NCI-H1417 (cell line): ENCODE data around the gene HEY2.

Experiments
- DNase-seq, 3 experiments: peaks; one replicate each; lab custom pipeline; 2025; lab: John Stamatoyannopoulos, UW

HEY2 gene

GRCh38 chr6:125743604-125744003 is 5.8 kb upstream of the HEY2 start:
- no peak for DNase-seq

- DNase-seq = peak in 1 of 3 experiments; percentile 37
Observed at GRCh38 chr6:125745281-125746018, 4.0 kb upstream of the HEY2 start.

- DNase-seq = no peak
Observed at GRCh38 chr6:125746019-125746414, 3.4 kb upstream of the HEY2 start.

- DNase-seq = peak in 2 of 3 experiments; percentile 68 to 85
Observed at GRCh38 chr6:125746731-125747588, 2.5 kb upstream of the HEY2 start.

- DNase-seq = peak in 2 of 3 experiments; percentile 82 to 93
Observed at GRCh38 chr6:125747589-125748405, 1.6 kb upstream of the HEY2 start.

GRCh38 chr6:125748406-125749172 is 843 bp upstream of the HEY2 start:
- DNase-seq = peak; percentile 26 to 78 (median 74)

GRCh38 chr6:125749865-125750691 is 646 bp downstream of the HEY2 start:
- peak in 2 of 3 experiments; percentile 44 to 70 for DNase-seq

- DNase-seq = no peak
Observed at GRCh38 chr6:125750692-125751333, 1.4 kb downstream of the HEY2 start.

GRCh38 chr6:125751334-125751916 is 2.0 kb downstream of the HEY2 start:
- no peak for DNase-seq

GRCh38 chr6:125752773-125753172 is 3.3 kb downstream of the HEY2 start:
- no peak for DNase-seq

- peak in 1 of 3 experiments; percentile 41 for DNase-seq
Observed at GRCh38 chr6:125753218-125753936, 3.9 kb downstream of the HEY2 start.

GRCh38 chr6:125753937-125754259 is 4.5 kb downstream of the HEY2 start:
- no peak for DNase-seq

GRCh38 chr6:125754566-125754965 is 5.1 kb downstream of the HEY2 start:
- no peak for DNase-seq

GRCh38 chr6:125759184-125759902 is 9.9 kb downstream of the HEY2 start:
- DNase-seq = no peak

- DNase-seq = no peak
Observed at GRCh38 chr6:125759959-125760457, 10.6 kb downstream of the HEY2 start.

- DNase-seq = no peak
Observed at GRCh38 chr6:125764121-125764671, 14.8 kb downstream of the HEY2 start.

GRCh38 chr6:125765944-125766343 is 16.5 kb downstream of the HEY2 start:
- no peak for DNase-seq

GRCh38 chr6:125766641-125767040 is 17.2 kb downstream of the HEY2 start:
- DNase-seq = no peak
